Colonic mucosa (tissue), 4 donors: ENCODE results near the gene AS3MT. TPM values are rescaled to one million over a fixed set of nuclear protein-coding genes. Genes with fewer than 3 reads are reported as not detected.

ENCODE experiments used
- DNase-seq: peaks from one replicate; pipeline ENCODE4 v3.0.0-alpha.2; 2020
- H3K27ac ChIP-seq: fragments of 200-600 bp; one replicate; pipeline ENCODE4 v1.8.0; 2021
- H3K27me3 ChIP-seq: fragments of 200-600 bp; one replicate; pipeline ENCODE4 v1.8.0; 2021
- H3K36me3 ChIP-seq: fragments of 200-600 bp; one replicate; pipeline ENCODE4 v1.8.0; 2021
- H3K4me1 ChIP-seq: fragments of 200-600 bp; one replicate; pipeline ENCODE4 v1.8.0; 2021; ENCODE audit warnings: mild to moderate bottlenecking
- H3K4me3 ChIP-seq: fragments of 200-600 bp; one replicate; pipeline ENCODE4 v1.8.0; 2021
- H3K9ac ChIP-seq, 2 donors: one replicate each; pipeline ENCODE4 v1.7.0; 2013; ENCODE audit warnings: control low read depth in 2 of 2, low read depth in 2 of 2, low read length in 2 of 2
- H3K9me3 ChIP-seq: fragments of 200-600 bp; one replicate; pipeline ENCODE4 v1.8.0; 2021
- CTCF ChIP-seq: fragments of 200-600 bp; IDR thresholded peaks from one replicate; pipeline ENCODE4 v1.8.0; 2022; ENCODE audit warnings: antibody characterized with exemption, mild to moderate bottlenecking
- intact Hi-C: fragments of 100-400 bp; cut with DNase I; formaldehyde crosslinking; loops from one replicate; pipeline ENCODE4 v1.14.1; 2022
- total RNA-seq, 2 donors: library from RNA; stranded (reverse); fragmentation: NEBNext Ultra II Directional in 1 of 2; extraction: Animal tissue kit (Norgen Biotek cat#: 25700) in 1 of 2; gene quantifications; one replicate each; pipeline ENCODE4 v1.2.1, GENCODE V29; 2021
- donor health status: healthy.
- donor health status: DM: no; HTN: no; CAD: no.
- donor health status: DM: no; HTN: no; CAD: no.

Gene AS3MT
- total RNA-seq, 2 donors from 2014 or later, result 0.77 to 1.9 TPM

GRCh38 chr10:102949916-102950315 lies 80.6 kb downstream of the AS3MT start:
- Histone ChIP-seq H3K27me3 (no peaks in the 10 kb centered on the region), H3K4me3 (no peak overlapping the region), H3K4me1 (no peaks in the 10 kb centered on the region), H3K27ac (no peak overlapping the region), H3K9ac (no peak overlapping the region), H3K36me3 (no peaks in the 10 kb centered on the region), H3K9me3 (no peaks in the 10 kb centered on the region)
- intact Hi-C loops, result no loop called here
- TF ChIP-seq CTCF, result no peak
- DNase-seq, result no peak

GRCh38 chr10:102951316-102951715 lies 82.0 kb downstream of the AS3MT start:
- Histone ChIP-seq H3K27ac (no peak overlapping the region), H3K9ac (no peak overlapping the region), H3K4me1 (no peaks in the 10 kb centered on the region), H3K9me3 (no peaks in the 10 kb centered on the region), H3K4me3 (no peak overlapping the region), H3K27me3 (no peaks in the 10 kb centered on the region), H3K36me3 (no peaks in the 10 kb centered on the region)
- DNase-seq, result no peak
- no peak for TF ChIP-seq CTCF
- intact Hi-C loops, result no loop called here

Other genes starting within 250 kb of the AS3MT start
- gene TRIM8, start 225.0 kb upstream of the AS3MT start, total RNA-seq, result 10 to 100 TPM; 64.9 to 79.6 TPM
- gene ARL3, start 155.1 kb upstream of the AS3MT start, total RNA-seq, result 1 to 10 TPM; 4.8 to 5.6 TPM
- 10 to 100 TPM in 1 of 2 donors, 1 to 10 TPM in 1; 9.7 to 27.6 TPM for gene SFXN2, start 154.8 kb upstream of the AS3MT start, total RNA-seq
- 10 to 100 TPM; 32.3 to 42.7 TPM for gene WBP1L, start 125.5 kb upstream of the AS3MT start, total RNA-seq
- gene CYP17A1, start 32.1 kb upstream of the AS3MT start, total RNA-seq, result 1 to 10 TPM in 1 of 2 donors, not detected in 1; 7.7 TPM
- 10 to 100 TPM; 15.6 to 18.9 TPM for gene BORCS7, start 15.2 kb upstream of the AS3MT start, total RNA-seq
- gene CNNM2, start 48.8 kb downstream of the AS3MT start, total RNA-seq, result 10 to 100 TPM; 25.2 to 29.3 TPM